HG03103 (cell line): ENCODE data around the gene FBXW7.

Source experiments
- ATAC-seq: cut with Tn5 transposase; IDR thresholded peaks from one replicate; pipeline ENCODE4 v1.9.1; 2021; ENCODE audit warnings: low read depth; ENCODE audit not compliant: unreplicated experiment

Gene FBXW7

GRCh38 chr4:152513078-152513477 is 22.8 kb downstream of the FBXW7 start:
- ATAC-seq: no peak

- no peak for ATAC-seq
Measured at GRCh38 chr4:152512483-152512882, 23.4 kb downstream of the FBXW7 start.

GRCh38 chr4:152510349-152511147 is 25.3 kb downstream of the FBXW7 start:
- ATAC-seq: no peak

GRCh38 chr4:152509595-152510225 is 26.2 kb downstream of the FBXW7 start:
- ATAC-seq: no peak

GRCh38 chr4:152508818-152509217 is 27.1 kb downstream of the FBXW7 start:
- no peak for ATAC-seq

- ATAC-seq: no peak
Measured at GRCh38 chr4:152508386-152508785, 27.5 kb downstream of the FBXW7 start.

GRCh38 chr4:152503653-152504290 is 32.1 kb downstream of the FBXW7 start:
- no peak for ATAC-seq

GRCh38 chr4:152501846-152502536 is 33.9 kb downstream of the FBXW7 start:
- ATAC-seq: no peak

GRCh38 chr4:152500800-152501434 is 35.0 kb downstream of the FBXW7 start:
- ATAC-seq: no peak

- ATAC-seq: no peak
Measured at GRCh38 chr4:152500275-152500674, 35.6 kb downstream of the FBXW7 start.

GRCh38 chr4:152499344-152499743 is 36.5 kb downstream of the FBXW7 start:
- ATAC-seq: no peak

GRCh38 chr4:152494020-152494419 is 41.9 kb downstream of the FBXW7 start:
- ATAC-seq: no peak

GRCh38 chr4:152488246-152488645 is 47.6 kb downstream of the FBXW7 start:
- ATAC-seq: no peak

GRCh38 chr4:152486429-152487389 is 49.2 kb downstream of the FBXW7 start:
- no peak for ATAC-seq

GRCh38 chr4:152485726-152486276 is 50.1 kb downstream of the FBXW7 start:
- peak; percentile 92 for ATAC-seq

GRCh38 chr4:152482211-152482610 is 53.7 kb downstream of the FBXW7 start:
- no peak for ATAC-seq

- no peak for ATAC-seq
Measured at GRCh38 chr4:152480901-152481300, 55.0 kb downstream of the FBXW7 start.

GRCh38 chr4:152480326-152480725 is 55.6 kb downstream of the FBXW7 start:
- no peak for ATAC-seq

- ATAC-seq: no peak
Measured at GRCh38 chr4:152479428-152480026, 56.4 kb downstream of the FBXW7 start.
